ENCODE data around the gene APCDD1. TPM values are rescaled to one million over a fixed set of nuclear protein-coding genes. Genes with fewer than 3 reads are reported as not detected.

Gene APCDD1
- polyA plus RNA-seq, 1 of the 3 experiments (the other 2 are of a cell fraction), result 0.02 TPM

- no peaks in the 10 kb centered on the region for H3K36me3 ChIP-seq (replicated peaks in 1 of 2; ENCODE audit: control insufficient read depth in 1 of 2, insufficient read depth in 2 of 2, low read length in 1 of 2)
- ChIA-PET CTCF (no interaction called here), POLR2A (no interaction called here)
- no peaks in the 10 kb centered on the region for H3K9me3 ChIP-seq
- no peak overlapping the region for H3K9ac ChIP-seq
- no peaks in the 10 kb centered on the region for H3K27me3 ChIP-seq (ENCODE audit: insufficient read depth)
- no peaks in the 10 kb centered on the region for H3K9me2 ChIP-seq
- H3K27ac ChIP-seq (ENCODE audit: low read depth in 2 of 2, low read length in 1 of 2), result no peak overlapping the region
- TF ChIP-seq CTCF (IDR thresholded peaks at IDR 0.05), result no peak
- TF ChIP-seq SMC3 (IDR thresholded peaks at IDR 0.05; ENCODE audit: low read depth, low read length), result no peak
- TF ChIP-seq NFIC (IDR thresholded peaks at IDR 0.05; ENCODE audit: borderline replicate concordance), result no peak
- no peak for TF ChIP-seq USF1 (IDR thresholded peaks at IDR 0.05; ENCODE audit: borderline replicate concordance, low read depth)
- TF ChIP-seq YY1 (IDR thresholded peaks at IDR 0.05; ENCODE audit: low read depth), result no peak
- TF ChIP-seq JUND (IDR thresholded peaks at IDR 0.05), result no peak
- no peak for TF ChIP-seq FOXJ3 (CRISPR knock-in tag; IDR thresholded peaks at IDR 0.05)
- no peak for TF ChIP-seq RCOR1 (IDR thresholded peaks at IDR 0.05; ENCODE audit: low read length)
- TF ChIP-seq GABPA (IDR thresholded peaks at IDR 0.05; ENCODE audit: low read depth), result no peak
- H3K4me2 ChIP-seq, result no peak overlapping the region
- no peaks in the 10 kb centered on the region for H3K4me1 ChIP-seq (ENCODE audit: control insufficient read depth in 1 of 2, insufficient read depth in 2 of 2, low read depth in 1 of 2, low read length in 1 of 2)
- no peaks in the 10 kb centered on the region for H3F3A ChIP-seq (replicated peaks; ENCODE audit: insufficient read depth)
- 19% methylated on average over 5 of the region's 5 CpGs for WGBS (ENCODE audit: low lambda C conversion rate)
- H3K79me2 ChIP-seq (ENCODE audit: insufficient read depth), result no peaks in the 10 kb centered on the region
- H2AFZ ChIP-seq (ENCODE audit: low read depth), result no peak overlapping the region
- DNase-seq, result no peak
- no peaks in the 10 kb centered on the region for H4K20me1 ChIP-seq (ENCODE audit: insufficient read depth)
- H3K4me3 ChIP-seq (ENCODE audit: low read depth in 2 of 2, low read length in 1 of 2), result no peak overlapping the region
Observed at GRCh38 chr18:10421859-10422258, 32.6 kb upstream of the APCDD1 start.

- H3K4me3 ChIP-seq (ENCODE audit: low read depth in 2 of 2, low read length in 1 of 2), result no peak overlapping the region
- H3K9me2 ChIP-seq, result no peaks in the 10 kb centered on the region
- H3K9ac ChIP-seq, result no peak overlapping the region
- H3K9me3 ChIP-seq, result no peaks in the 10 kb centered on the region
- no peak overlapping the region for H2AFZ ChIP-seq (ENCODE audit: low read depth)
- TF ChIP-seq EP300 (IDR thresholded peaks at IDR 0.05; ENCODE audit: borderline replicate concordance in 1 of 2, low read depth in 1 of 2, low read length in 1 of 2) (no peak), JUND (IDR thresholded peaks at IDR 0.05) (no peak), RAD21 (IDR thresholded peaks at IDR 0.05; ENCODE audit: low read length) (no peak), FOXJ3 (CRISPR knock-in tag; IDR thresholded peaks at IDR 0.05) (no peak), SMC3 (IDR thresholded peaks at IDR 0.05; ENCODE audit: low read depth, low read length) (no peak), NFIC (IDR thresholded peaks at IDR 0.05; ENCODE audit: borderline replicate concordance) (no peak), GATA2 (CRISPR knock-in tag; IDR thresholded peaks at IDR 0.05) (no peak), TCF12 (IDR thresholded peaks at IDR 0.05) (no peak), YY1 (IDR thresholded peaks at IDR 0.05; ENCODE audit: low read depth) (no peak)
- DNase-seq, result no peak
- no peaks in the 10 kb centered on the region for H3K27me3 ChIP-seq (ENCODE audit: insufficient read depth)
- no peaks in the 10 kb centered on the region for H3K36me3 ChIP-seq (replicated peaks in 1 of 2; ENCODE audit: control insufficient read depth in 1 of 2, insufficient read depth in 2 of 2, low read length in 1 of 2)
- CTCF ChIA-PET, result no interaction called here
- no peaks in the 10 kb centered on the region for H3K4me1 ChIP-seq (ENCODE audit: control insufficient read depth in 1 of 2, insufficient read depth in 2 of 2, low read depth in 1 of 2, low read length in 1 of 2)
- POLR2A ChIA-PET, result no interaction called here
- no peaks in the 10 kb centered on the region for H3F3A ChIP-seq (replicated peaks; ENCODE audit: insufficient read depth)
- 13% methylated on average over 3 of the region's 6 CpGs for WGBS (ENCODE audit: low lambda C conversion rate)
- H3K79me2 ChIP-seq (ENCODE audit: insufficient read depth), result no peaks in the 10 kb centered on the region
- no peaks in the 10 kb centered on the region for H4K20me1 ChIP-seq (ENCODE audit: insufficient read depth)
- H3K27ac ChIP-seq (ENCODE audit: low read depth in 2 of 2, low read length in 1 of 2), result no peak overlapping the region
- no peak overlapping the region for H3K4me2 ChIP-seq
Observed at GRCh38 chr18:10422731-10423130, 31.7 kb upstream of the APCDD1 start.
